Measurements from ENCODE around the gene SP9. TPM values are rescaled to one million over a fixed set of nuclear protein-coding genes. Genes with fewer than 3 reads are reported as not detected.

SP9 gene
- polyA plus RNA-seq (2012; ENCODE audit: insufficient read length, low read depth), result not detected

- TF ChIP-seq TAF1 (IDR thresholded peaks at IDR 0.05; ENCODE audit: borderline replicate concordance, insufficient read depth, low read length) (no peak), SIN3A (IDR thresholded peaks at IDR 0.05; ENCODE audit: borderline replicate concordance, insufficient read depth, low read length) (no peak), FOXP2 (optimal IDR thresholded peaks at IDR 0.05; ENCODE audit: borderline replicate concordance, extremely low read depth, extremely low read length, insufficient read depth) (no peak), POLR2AphosphoS5 (IDR thresholded peaks at IDR 0.05; ENCODE audit: low read depth, low read length) (no peak)
- TF ChIP-seq, protein P1, sequence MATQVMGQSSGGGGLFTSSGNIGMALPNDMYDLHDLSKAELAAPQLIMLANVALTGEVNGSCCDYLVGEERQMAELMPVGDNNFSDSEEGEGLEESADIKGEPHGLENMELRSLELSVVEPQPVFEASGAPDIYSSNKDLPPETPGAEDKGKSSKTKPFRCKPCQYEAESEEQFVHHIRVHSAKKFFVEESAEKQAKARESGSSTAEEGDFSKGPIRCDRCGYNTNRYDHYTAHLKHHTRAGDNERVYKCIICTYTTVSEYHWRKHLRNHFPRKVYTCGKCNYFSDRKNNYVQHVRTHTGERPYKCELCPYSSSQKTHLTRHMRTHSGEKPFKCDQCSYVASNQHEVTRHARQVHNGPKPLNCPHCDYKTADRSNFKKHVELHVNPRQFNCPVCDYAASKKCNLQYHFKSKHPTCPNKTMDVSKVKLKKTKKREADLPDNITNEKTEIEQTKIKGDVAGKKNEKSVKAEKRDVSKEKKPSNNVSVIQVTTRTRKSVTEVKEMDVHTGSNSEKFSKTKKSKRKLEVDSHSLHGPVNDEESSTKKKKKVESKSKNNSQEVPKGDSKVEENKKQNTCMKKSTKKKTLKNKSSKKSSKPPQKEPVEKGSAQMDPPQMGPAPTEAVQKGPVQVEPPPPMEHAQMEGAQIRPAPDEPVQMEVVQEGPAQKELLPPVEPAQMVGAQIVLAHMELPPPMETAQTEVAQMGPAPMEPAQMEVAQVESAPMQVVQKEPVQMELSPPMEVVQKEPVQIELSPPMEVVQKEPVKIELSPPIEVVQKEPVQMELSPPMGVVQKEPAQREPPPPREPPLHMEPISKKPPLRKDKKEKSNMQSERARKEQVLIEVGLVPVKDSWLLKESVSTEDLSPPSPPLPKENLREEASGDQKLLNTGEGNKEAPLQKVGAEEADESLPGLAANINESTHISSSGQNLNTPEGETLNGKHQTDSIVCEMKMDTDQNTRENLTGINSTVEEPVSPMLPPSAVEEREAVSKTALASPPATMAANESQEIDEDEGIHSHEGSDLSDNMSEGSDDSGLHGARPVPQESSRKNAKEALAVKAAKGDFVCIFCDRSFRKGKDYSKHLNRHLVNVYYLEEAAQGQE (IDR thresholded peaks at IDR 0.05; ENCODE audit: insufficient read depth in 1 of 2, low read depth in 2 of 2, low read length in 2 of 2), result no peak
Observed at GRCh38 chr2:174334781-174335251, at the start of gene SP9. Gene SP9, plus strand, starts transcription at chr2:174334954. Its CDS starts 139 bp downstream, at chr2:174335093.

GRCh38 chr2:174286172-174286571 is 48.6 kb upstream of the SP9 start:
- TF ChIP-seq, protein P1 (IDR thresholded peaks at IDR 0.05; ENCODE audit: insufficient read depth in 1 of 2, low read depth in 2 of 2, low read length in 2 of 2), result no peak
- TF ChIP-seq SIN3A (IDR thresholded peaks at IDR 0.05; ENCODE audit: borderline replicate concordance, insufficient read depth, low read length) (no peak), TAF1 (IDR thresholded peaks at IDR 0.05; ENCODE audit: borderline replicate concordance, insufficient read depth, low read length) (no peak), FOXP2 (optimal IDR thresholded peaks at IDR 0.05; ENCODE audit: borderline replicate concordance, extremely low read depth, extremely low read length, insufficient read depth) (no peak), POLR2AphosphoS5 (IDR thresholded peaks at IDR 0.05; ENCODE audit: low read depth, low read length) (no peak)

GRCh38 chr2:174292908-174293307 is 41.8 kb upstream of the SP9 start:
- TF ChIP-seq TAF1 (IDR thresholded peaks at IDR 0.05; ENCODE audit: borderline replicate concordance, insufficient read depth, low read length) (no peak), FOXP2 (optimal IDR thresholded peaks at IDR 0.05; ENCODE audit: borderline replicate concordance, extremely low read depth, extremely low read length, insufficient read depth) (no peak), POLR2AphosphoS5 (IDR thresholded peaks at IDR 0.05; ENCODE audit: low read depth, low read length) (no peak), SIN3A (IDR thresholded peaks at IDR 0.05; ENCODE audit: borderline replicate concordance, insufficient read depth, low read length) (no peak)
- TF ChIP-seq, protein P1 (IDR thresholded peaks at IDR 0.05; ENCODE audit: insufficient read depth in 1 of 2, low read depth in 2 of 2, low read length in 2 of 2), result no peak

- TF ChIP-seq TAF1 (IDR thresholded peaks at IDR 0.05; ENCODE audit: borderline replicate concordance, insufficient read depth, low read length) (no peak), POLR2AphosphoS5 (IDR thresholded peaks at IDR 0.05; ENCODE audit: low read depth, low read length) (no peak), SIN3A (IDR thresholded peaks at IDR 0.05; ENCODE audit: borderline replicate concordance, insufficient read depth, low read length) (no peak), FOXP2 (optimal IDR thresholded peaks at IDR 0.05; ENCODE audit: borderline replicate concordance, extremely low read depth, extremely low read length, insufficient read depth) (no peak)
- TF ChIP-seq, protein P1 (IDR thresholded peaks at IDR 0.05; ENCODE audit: insufficient read depth in 1 of 2, low read depth in 2 of 2, low read length in 2 of 2), result no peak
Observed at GRCh38 chr2:174300114-174300513, 34.6 kb upstream of the SP9 start.

All from PFSK-1 (cell line).